ENCODE data around the gene LAMTOR3.

Gene LAMTOR3

DNA sequence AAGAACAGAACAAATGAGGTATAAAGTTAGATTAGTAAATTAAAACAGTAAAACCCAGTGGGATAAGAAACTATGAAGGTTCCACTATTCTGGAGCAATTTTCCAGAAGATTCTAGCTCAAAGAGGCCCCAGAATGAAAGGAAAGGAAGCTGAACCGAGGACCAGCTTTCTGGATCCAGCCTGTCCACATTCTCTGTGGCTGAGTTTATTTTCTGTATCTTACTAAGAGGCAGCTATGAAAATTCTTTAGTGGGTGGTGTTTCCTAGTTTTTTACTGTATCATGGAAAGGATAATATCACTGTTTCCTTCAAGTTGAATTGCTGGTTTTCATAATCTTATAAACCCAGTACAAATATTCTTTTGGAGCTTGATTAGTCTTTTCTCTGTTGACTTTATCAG is 65.8 kb downstream of the LAMTOR3 start:
- Histone ChIP-seq H3K27me3 (ENCODE audit: insufficient read depth, low read depth, severe bottlenecking) (no peaks in the 10 kb centered on the region), H3K4me3 (ENCODE audit: low read depth, low read length) (no peak overlapping the region), H3K27ac (no peak overlapping the region), H3K9me3 (ENCODE audit: severe bottlenecking) (no peaks in the 10 kb centered on the region), H3K36me3 (no peaks in the 10 kb centered on the region)
- DNase-seq, result no peak
- TF ChIP-seq, protein P1, sequence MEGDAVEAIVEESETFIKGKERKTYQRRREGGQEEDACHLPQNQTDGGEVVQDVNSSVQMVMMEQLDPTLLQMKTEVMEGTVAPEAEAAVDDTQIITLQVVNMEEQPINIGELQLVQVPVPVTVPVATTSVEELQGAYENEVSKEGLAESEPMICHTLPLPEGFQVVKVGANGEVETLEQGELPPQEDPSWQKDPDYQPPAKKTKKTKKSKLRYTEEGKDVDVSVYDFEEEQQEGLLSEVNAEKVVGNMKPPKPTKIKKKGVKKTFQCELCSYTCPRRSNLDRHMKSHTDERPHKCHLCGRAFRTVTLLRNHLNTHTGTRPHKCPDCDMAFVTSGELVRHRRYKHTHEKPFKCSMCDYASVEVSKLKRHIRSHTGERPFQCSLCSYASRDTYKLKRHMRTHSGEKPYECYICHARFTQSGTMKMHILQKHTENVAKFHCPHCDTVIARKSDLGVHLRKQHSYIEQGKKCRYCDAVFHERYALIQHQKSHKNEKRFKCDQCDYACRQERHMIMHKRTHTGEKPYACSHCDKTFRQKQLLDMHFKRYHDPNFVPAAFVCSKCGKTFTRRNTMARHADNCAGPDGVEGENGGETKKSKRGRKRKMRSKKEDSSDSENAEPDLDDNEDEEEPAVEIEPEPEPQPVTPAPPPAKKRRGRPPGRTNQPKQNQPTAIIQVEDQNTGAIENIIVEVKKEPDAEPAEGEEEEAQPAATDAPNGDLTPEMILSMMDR (IDR thresholded peaks at IDR 0.05; ENCODE audit: low read depth, low read length), result no peak

Data from WERI-Rb-1 (cell line).